ENCODE data around the gene DAB2. TPM values are rescaled to one million over a fixed set of nuclear protein-coding genes. Genes with fewer than 3 reads are reported as not detected.

DAB2 gene
- total RNA-seq, 4 donors from 2014 or later = 22.9 to 57.4 (median 54.6) TPM

DNA sequence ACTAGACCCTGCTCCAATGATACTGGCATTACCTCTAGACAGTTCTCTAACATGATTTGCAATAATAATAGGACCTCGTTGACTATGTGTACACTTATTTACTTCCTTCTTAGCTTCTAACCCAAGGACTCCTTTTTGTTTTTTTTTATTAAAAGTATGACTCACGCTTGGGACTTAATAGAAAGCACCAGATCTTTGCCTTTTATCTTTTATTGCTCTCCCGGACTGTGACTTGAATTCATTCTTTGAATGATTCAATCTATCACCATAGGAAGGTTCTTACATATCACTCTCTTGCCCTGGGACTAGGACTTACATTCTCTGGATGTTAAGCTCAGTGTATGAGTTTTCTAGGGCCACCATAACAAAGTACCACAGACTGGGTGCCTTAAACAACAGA, 69.5 kb downstream of the DAB2 start:
- no peak for TF ChIP-seq POLR2A (IDR thresholded peaks at IDR 0.05)
- TF ChIP-seq, protein P1, sequence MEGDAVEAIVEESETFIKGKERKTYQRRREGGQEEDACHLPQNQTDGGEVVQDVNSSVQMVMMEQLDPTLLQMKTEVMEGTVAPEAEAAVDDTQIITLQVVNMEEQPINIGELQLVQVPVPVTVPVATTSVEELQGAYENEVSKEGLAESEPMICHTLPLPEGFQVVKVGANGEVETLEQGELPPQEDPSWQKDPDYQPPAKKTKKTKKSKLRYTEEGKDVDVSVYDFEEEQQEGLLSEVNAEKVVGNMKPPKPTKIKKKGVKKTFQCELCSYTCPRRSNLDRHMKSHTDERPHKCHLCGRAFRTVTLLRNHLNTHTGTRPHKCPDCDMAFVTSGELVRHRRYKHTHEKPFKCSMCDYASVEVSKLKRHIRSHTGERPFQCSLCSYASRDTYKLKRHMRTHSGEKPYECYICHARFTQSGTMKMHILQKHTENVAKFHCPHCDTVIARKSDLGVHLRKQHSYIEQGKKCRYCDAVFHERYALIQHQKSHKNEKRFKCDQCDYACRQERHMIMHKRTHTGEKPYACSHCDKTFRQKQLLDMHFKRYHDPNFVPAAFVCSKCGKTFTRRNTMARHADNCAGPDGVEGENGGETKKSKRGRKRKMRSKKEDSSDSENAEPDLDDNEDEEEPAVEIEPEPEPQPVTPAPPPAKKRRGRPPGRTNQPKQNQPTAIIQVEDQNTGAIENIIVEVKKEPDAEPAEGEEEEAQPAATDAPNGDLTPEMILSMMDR (IDR thresholded peaks at IDR 0.05) = no peak
- no peaks in the 10 kb centered on the region for H3K9me3 ChIP-seq
- DNase-seq = no peak
- no peaks in the 10 kb centered on the region for H3K27me3 ChIP-seq
- no peak overlapping the region for H3K27ac ChIP-seq
- 60 to 83% methylated on average over 3 of the region's 3 CpGs for WGBS, 2 donors
- H3K4me3 ChIP-seq (replicated peaks in 1 of 3) = no peak overlapping the region
- H3K36me3 ChIP-seq = no peaks in the 10 kb centered on the region
- H3K4me1 ChIP-seq = no peaks in the 10 kb centered on the region
- intact Hi-C loops (cut with DNase I) = no loop called here

DNA sequence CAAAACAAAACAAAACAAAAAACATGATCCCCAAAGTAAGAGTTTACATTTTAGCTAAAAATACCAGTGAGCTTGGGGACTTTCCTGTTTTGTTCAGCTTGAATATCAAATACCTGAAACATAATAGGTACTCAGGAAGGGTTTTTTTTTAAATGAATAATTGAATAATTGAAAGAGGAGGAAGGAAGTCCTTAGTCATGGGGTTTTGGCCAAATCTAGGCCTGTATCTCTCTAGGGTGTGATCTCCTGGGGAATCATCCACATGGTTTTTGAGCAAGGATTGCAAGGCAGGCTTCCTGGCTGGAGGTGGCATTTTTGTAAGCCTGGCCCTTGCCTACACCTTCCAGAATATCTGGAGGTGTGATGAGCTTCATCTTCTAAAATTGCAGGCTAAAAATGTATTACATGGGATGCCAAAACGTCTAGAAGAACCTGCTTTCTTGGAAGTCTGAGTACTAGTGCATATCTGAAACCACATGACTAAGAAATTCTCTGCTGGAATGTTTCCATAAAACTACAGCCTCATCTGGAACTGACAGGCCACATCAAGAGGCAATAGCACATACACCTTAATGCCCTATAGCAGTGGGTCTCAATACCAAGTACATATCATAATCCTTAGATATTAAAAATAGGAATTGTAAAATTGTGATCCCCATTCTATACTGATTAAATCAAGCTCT, 70.9 kb downstream of the DAB2 start:
- no peak for DNase-seq
- H3K27me3 ChIP-seq = no peaks in the 10 kb centered on the region
- no peaks in the 10 kb centered on the region for H3K36me3 ChIP-seq
- no peaks in the 10 kb centered on the region for H3K9me3 ChIP-seq
- no peak overlapping the region for H3K27ac ChIP-seq
- intact Hi-C loops (cut with DNase I) = no loop called here
- 48 to 64% methylated on average over 1 of the region's 1 CpG for WGBS, 2 donors
- no peak overlapping the region for H3K4me3 ChIP-seq (replicated peaks in 1 of 3)
- H3K4me1 ChIP-seq = no peaks in the 10 kb centered on the region
- no peak for TF ChIP-seq POLR2A (IDR thresholded peaks at IDR 0.05)
- TF ChIP-seq, protein P1 (IDR thresholded peaks at IDR 0.05) = no peak

DNA sequence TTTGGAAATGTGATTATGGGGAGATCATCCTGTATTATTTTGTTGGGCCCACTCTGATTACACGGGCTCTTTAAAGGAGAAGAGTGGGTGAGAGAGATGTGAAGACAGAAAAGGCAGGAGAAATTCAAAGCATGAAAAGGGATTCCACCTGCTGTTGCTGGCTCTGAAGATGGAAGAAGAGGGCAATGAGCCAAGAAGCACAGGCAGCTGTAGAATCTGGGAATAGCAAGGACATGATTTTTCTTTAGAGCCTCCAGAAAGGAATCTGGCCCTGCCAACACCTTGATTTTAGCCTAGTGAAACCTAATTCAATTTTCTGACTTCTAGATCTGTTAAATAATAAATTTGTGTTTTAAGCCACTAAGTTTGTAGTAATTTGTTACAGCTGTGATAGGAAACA, 71.8 kb downstream of the DAB2 start:
- no peaks in the 10 kb centered on the region for H3K9me3 ChIP-seq
- no peak overlapping the region for H3K4me3 ChIP-seq (replicated peaks in 1 of 3)
- TF ChIP-seq, protein P1 (IDR thresholded peaks at IDR 0.05) = no peak
- no peak for TF ChIP-seq POLR2A (IDR thresholded peaks at IDR 0.05)
- no peak for DNase-seq
- no peaks in the 10 kb centered on the region for H3K36me3 ChIP-seq
- WGBS, 2 donors = 76 to 88% methylated on average over 1 of the region's 1 CpG
- H3K27ac ChIP-seq = no peak overlapping the region
- intact Hi-C loops (cut with DNase I) = no loop called here
- H3K27me3 ChIP-seq = no peaks in the 10 kb centered on the region
- no peaks in the 10 kb centered on the region for H3K4me1 ChIP-seq

DNA sequence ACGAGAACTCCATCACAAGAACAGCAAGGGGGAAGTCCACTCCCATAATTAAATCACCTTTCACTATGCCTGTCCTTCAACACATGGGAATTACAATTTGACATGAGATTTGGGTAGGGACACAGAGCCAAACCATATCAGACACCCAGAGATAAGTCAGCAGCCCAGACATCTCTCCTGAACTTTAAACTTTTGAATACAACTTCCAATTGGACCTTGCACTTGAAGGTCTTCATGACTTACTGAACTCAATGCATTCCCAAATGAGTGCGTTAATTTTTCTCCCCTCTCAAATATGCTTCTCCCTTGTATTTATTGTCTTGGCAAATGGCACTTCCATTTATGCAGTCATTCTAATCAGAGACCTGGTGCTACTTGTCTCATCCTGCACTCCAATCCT, 72.6 kb downstream of the DAB2 start:
- intact Hi-C loops (cut with DNase I) = no loop called here
- no peak for TF ChIP-seq POLR2A (IDR thresholded peaks at IDR 0.05)
- TF ChIP-seq, protein P1 (IDR thresholded peaks at IDR 0.05) = no peak
- Histone ChIP-seq H3K4me3 (replicated peaks in 1 of 3) (no peak overlapping the region), H3K27me3 (no peaks in the 10 kb centered on the region), H3K36me3 (no peaks in the 10 kb centered on the region), H3K4me1 (no peaks in the 10 kb centered on the region), H3K9me3 (no peaks in the 10 kb centered on the region), H3K27ac (no peak overlapping the region)
- DNase-seq = no peak
- 94 to 97% methylated on average over 2 of the region's 2 CpGs for WGBS, 2 donors

DNA sequence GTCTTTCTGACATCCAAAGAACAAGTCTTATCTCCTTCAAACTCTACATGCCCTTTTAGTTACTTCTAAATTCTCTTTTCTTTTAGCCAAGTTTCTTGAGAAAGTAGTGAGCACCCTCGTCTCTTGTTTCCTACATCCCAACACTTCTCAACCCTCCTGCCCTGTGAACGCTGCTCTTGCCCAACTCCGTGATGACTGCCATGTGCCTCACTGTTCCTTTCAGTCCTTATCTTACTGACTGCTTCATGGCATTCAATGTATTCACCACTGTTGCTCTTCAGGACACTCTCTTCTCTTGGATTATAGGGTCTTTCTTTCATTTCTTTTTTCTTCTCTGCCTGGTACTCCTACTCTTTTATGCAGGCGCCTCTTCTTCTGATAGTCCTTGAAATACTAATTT, 75.3 kb downstream of the DAB2 start:
- intact Hi-C loops (cut with DNase I) = no loop called here
- 90% methylated on average over 4 of the region's 4 CpGs for WGBS, 2 donors
- TF ChIP-seq POLR2A (IDR thresholded peaks at IDR 0.05) = no peak
- TF ChIP-seq, protein P1 (IDR thresholded peaks at IDR 0.05) = no peak

More for the DNA sequence above, 75.3 kb downstream of the DAB2 start:
- Histone ChIP-seq H3K4me3 (replicated peaks in 1 of 3) (no peak overlapping the region), H3K4me1 (no peaks in the 10 kb centered on the region), H3K27me3 (no peaks in the 10 kb centered on the region), H3K9me3 (no peaks in the 10 kb centered on the region), H3K27ac (no peak overlapping the region), H3K36me3 (no peaks in the 10 kb centered on the region)
- DNase-seq = no peak

All from thyroid gland (tissue), 4 donors.